ENCODE measurements around the gene TMEM132E.

The TMEM132E gene

GRCh38 chr17:34606763-34607162, 27.4 kb downstream of the TMEM132E start:
- no peak for DNase-seq (ENCODE audit: low read depth)

DNA sequence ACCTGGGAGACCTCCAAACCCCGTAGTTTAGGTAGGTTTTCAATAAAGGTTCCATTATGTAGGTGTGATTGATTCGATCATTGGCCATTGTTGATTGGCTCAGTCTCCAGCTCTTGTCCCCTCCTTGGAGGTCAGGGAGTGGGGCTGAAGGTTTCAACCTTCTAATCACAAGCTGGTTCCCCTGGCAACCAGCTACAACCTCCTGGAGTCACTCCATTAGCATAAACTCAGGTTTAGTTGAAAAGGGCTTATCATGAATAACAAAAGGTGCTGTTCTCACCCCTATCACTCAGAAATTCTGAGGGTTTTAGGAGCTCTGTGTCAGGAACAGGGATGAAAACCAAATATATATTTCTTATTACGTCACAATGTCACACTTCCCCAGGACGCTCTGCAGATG, 28.5 kb downstream of the TMEM132E start:
- DNase-seq (ENCODE audit: low read depth), result no peak

DNA sequence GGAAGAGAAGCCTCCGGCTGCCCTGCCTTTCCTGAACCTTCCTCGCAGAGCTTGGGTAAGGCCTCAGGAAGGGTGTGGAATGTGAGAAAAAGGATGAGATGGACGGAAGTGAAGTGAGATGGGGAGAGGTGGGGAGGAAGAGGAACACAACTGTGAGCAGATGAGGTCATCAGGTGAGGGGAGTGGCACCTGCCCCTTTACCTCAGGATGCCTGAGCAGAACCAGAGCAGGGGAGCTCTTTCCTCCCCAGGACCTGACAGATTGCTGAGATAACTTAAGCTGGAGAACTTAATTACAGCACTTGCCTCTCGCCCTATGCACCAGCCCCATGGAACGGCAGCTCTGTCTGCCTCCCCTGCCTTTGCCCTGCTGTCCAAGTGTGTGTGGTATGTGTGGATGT, 29.8 kb downstream of the TMEM132E start:
- no peak for DNase-seq (ENCODE audit: low read depth)

GRCh38 chr17:34610039-34610438, 30.7 kb downstream of the TMEM132E start:
- DNase-seq (ENCODE audit: low read depth), result no peak

DNA sequence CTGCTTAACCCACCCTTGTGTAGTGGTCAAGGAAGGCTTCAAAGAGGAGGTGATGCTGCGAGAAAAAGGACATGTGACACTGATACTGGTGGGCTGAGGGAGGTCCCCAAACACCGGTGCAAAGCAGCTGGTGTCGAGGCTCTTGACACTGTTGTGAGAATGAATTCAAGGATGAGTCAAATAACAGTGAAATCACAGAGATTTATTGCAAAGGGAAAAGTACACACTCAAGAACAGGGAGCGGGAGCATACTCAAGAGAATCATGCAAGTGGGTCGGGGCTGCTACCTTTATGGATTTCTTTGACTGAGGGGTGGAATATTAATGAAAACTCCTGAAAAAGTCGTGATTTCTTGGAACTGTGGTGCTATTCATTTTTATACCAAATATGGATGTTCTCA, 31.1 kb downstream of the TMEM132E start:
- DNase-seq (ENCODE audit: low read depth), result no peak

GRCh38 chr17:34613064-34614019, 34.0 kb downstream of the TMEM132E start:
- no peak for DNase-seq (ENCODE audit: low read depth)

DNA sequence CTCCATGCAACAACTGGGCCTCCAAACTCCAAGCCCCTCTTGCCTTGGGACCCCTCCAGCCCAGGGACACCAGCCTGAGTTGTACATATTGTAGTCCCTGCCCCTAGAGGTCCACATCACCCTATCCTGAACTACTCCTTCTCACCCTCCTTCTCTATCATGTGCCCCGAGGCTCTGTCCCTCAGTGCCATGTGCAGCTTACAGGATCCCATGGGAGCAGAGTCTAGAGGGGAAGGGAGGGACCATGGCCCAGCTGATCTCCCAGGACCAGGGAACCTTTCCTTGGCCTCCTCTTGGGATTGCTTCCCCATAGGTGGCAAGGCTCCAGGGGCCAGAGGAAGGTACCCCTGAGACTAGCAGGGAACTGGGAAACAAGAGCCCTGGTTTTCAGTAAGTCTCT, 35.3 kb downstream of the TMEM132E start:
- DNase-seq (ENCODE audit: low read depth), result no peak

DNA sequence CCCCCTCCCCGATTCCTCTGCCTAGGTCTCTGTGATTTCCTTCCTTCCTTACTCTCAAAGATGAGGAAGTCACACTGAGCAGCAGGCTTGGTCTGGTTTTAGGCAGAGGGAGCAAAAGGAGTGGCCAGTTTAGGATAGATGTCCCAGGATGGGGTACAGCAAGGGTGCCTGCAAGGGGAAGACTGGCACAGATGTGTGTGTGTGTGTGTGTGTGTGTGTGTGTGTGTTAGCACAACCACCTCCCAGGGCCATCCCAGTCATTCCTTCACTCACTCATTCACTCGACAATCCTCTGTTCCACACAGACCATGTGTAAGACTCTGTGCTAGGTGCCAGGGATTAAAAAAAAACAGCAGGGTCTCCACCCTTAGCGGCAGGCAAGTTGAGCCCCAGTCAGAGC, 35.9 kb downstream of the TMEM132E start:
- no peak for DNase-seq (ENCODE audit: low read depth)

GRCh38 chr17:34616148-34616547, 36.8 kb downstream of the TMEM132E start:
- no peak for DNase-seq (ENCODE audit: low read depth)

GRCh38 chr17:34617398-34617797, 38.0 kb downstream of the TMEM132E start:
- no peak for DNase-seq (ENCODE audit: low read depth)

DNA sequence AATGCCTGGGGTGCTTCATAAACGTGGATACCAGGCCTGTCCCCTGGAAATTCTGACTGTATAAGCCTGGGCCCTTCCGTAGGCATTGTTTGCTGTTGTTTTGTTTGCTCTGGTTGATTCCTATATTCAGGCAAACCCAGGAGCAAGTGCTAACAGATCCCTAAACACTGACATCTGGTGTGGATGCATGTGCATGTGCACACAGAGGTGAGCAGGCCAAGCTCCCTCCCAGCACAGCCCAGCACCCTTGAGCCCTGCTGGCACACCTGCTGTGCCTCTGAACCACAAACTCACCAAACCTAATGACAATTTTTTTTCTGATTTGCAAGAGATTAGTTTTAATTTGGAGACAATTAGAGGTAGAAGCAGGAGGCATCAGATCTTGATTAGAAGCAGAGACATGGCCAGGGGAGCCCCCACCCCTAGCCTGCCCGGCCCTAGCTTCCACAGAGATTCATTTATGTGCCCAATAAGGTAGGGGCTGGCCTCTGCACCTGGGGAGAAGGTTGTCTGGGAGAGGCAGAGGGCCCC, 40.4 kb downstream of the TMEM132E start:
- DNase-seq (ENCODE audit: low read depth), result no peak

GRCh38 chr17:34620458-34620857, 41.1 kb downstream of the TMEM132E start:
- DNase-seq (ENCODE audit: low read depth), result no peak

- DNase-seq (ENCODE audit: low read depth), result no peak
These were observed 43.7 kb downstream of the TMEM132E start for GRCh38 chr17:34622862-34623623.

DNA sequence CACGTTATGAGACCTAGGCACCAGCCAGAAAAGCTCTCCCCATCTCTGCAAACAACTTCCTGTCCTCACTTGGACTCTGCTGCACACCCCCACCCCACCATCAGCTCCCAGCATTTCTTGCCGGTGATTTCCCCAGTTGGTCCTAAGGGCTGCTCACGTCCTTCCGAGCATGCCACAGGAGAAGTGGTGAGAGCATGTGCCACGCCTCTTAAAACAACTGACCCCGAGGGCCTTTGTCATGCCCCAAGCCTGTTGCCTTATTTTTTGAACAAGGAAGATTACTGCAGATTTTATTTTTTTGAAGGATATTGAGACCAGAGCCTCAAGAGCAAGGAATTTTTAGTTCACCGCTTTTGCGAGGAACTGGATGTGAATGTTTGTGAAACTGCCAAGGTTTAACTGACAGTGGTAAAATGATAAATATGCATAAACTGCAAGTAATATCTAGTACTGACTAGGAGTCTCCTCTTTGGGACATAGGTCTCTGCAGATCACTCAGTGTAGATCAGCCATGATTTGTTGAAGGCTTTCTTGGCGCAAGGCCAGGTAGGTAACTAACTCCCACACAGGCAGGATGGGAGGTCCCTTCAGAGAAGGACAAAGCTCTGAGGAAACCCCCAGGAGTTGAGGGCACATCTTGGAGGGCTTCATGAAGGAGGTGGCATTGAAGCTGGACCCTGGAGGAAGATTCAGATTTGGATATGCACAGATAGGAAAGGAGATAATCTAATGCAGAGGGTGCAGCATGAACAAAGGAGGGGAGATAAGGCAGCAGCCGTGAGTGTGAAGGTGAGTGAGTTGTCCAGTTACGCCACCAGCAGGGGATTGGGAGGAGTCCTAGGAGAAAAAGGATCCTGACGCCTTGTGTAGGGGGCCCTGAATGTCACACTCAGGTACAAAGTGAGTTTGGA, 44.7 kb downstream of the TMEM132E start:
- no peak for DNase-seq (ENCODE audit: low read depth)

- DNase-seq (ENCODE audit: low read depth), result no peak
These were observed 45.5 kb downstream of the TMEM132E start for GRCh38 chr17:34624767-34625383.

- no peak for DNase-seq (ENCODE audit: low read depth)
These were observed 46.8 kb downstream of the TMEM132E start for GRCh38 chr17:34626121-34626681.

GRCh38 chr17:34628879-34629278, 49.5 kb downstream of the TMEM132E start:
- DNase-seq (ENCODE audit: low read depth), result no peak

- DNase-seq (ENCODE audit: low read depth), result no peak
These were observed 54.0 kb downstream of the TMEM132E start for GRCh38 chr17:34633351-34633750.

DNA sequence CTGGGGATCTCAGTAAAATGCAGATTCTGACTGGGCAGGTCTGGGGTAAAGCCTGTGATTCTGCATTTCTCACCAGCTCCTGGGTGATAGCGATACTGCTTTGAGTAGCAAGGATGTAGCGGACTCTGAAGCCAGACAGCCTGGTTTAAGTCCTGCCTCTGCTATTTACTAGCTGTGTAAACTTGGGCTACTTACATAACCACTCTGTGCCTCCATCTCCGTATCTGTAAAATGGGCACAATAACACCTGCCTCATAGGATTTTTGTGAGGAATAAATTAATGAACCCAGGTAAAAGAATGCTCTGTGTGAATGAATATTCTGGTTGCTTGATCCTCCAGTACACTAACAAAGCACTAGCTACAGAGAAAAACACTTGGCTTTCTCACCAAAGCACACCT, 54.4 kb downstream of the TMEM132E start:
- no peak for DNase-seq (ENCODE audit: low read depth)

DNA sequence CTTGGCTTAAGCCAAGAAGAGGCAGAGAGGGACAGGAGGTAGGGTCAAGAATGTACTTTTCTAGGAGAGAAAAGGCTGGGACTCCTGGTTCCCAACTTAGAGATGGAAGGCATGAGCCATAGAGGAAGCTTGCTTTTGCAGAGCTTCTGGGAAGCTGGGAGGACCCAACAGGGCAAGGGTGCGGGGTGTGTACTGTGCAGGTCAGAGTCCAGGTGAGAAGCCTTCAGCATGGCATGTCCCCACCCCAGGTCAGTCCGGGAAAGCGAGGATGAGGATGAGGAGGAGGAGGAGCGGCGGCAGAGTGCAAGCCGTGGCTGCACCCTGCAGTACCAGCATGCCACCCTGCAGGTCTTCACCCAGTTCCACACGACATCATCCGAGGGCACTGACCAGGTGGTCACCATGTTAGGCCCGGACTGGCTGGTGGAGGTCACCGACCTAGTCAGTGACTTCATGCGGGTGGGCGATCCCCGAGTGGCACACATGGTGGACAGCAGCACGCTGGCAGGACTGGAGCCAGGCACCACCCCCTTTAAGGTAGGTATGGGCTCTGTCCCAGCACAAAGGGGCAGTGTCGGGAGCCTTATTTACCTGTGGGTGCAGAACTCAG, 55.3 kb downstream of the TMEM132E start:
- DNase-seq (ENCODE audit: low read depth), result no peak

- no peak for DNase-seq (ENCODE audit: low read depth)
These were observed 56.5 kb downstream of the TMEM132E start for GRCh38 chr17:34635876-34636275.
